Sciatic nerve (tissue), 1 donor: ENCODE data around the gene GLIPR1L1. TPM values are rescaled to one million over a fixed set of nuclear protein-coding genes. Genes with fewer than 3 reads are reported as not detected.

Experiments
- total RNA-seq: library from RNA; stranded (reverse); fragmentation: NEBNext Ultra II Directional; extraction: Animal tissue kit (Norgen Biotek cat#: 25700); gene quantifications from one replicate; pipeline ENCODE4 v1.2.1, GENCODE V29; 2021
- donor health status: DM: no; HTN: no; CAD: no.

The GLIPR1L1 gene
- total RNA-seq, 1 donor from 2014 or later = not detected

Other genes with a start within 250 kb of the GLIPR1L1 start
- not detected for gene KCNC2, start 124.8 kb upstream of the GLIPR1L1 start, total RNA-seq
- gene CAPS2, start 4.3 kb upstream of the GLIPR1L1 start, total RNA-seq = 33.9 TPM
- gene GLIPR1L2, start 56.4 kb downstream of the GLIPR1L1 start, total RNA-seq = 4.6 TPM
- gene GLIPR1, start 146.1 kb downstream of the GLIPR1L1 start, total RNA-seq = 29.8 TPM
- 58.6 TPM for gene KRR1, start 176.9 kb downstream of the GLIPR1L1 start, total RNA-seq